GM18499 (cell line): ENCODE data around the gene TMEM258.
A peak's percentile ranks its signal among the peaks of the same experiment; 100 is the strongest.

Source experiments
- ATAC-seq: cut with Tn5 transposase; IDR thresholded peaks from one replicate; pipeline ENCODE4 v1.9.1; 2021; ENCODE audit warnings: moderate number of reproducible peaks; ENCODE audit not compliant: insufficient read depth, unreplicated experiment

TMEM258 gene

DNA sequence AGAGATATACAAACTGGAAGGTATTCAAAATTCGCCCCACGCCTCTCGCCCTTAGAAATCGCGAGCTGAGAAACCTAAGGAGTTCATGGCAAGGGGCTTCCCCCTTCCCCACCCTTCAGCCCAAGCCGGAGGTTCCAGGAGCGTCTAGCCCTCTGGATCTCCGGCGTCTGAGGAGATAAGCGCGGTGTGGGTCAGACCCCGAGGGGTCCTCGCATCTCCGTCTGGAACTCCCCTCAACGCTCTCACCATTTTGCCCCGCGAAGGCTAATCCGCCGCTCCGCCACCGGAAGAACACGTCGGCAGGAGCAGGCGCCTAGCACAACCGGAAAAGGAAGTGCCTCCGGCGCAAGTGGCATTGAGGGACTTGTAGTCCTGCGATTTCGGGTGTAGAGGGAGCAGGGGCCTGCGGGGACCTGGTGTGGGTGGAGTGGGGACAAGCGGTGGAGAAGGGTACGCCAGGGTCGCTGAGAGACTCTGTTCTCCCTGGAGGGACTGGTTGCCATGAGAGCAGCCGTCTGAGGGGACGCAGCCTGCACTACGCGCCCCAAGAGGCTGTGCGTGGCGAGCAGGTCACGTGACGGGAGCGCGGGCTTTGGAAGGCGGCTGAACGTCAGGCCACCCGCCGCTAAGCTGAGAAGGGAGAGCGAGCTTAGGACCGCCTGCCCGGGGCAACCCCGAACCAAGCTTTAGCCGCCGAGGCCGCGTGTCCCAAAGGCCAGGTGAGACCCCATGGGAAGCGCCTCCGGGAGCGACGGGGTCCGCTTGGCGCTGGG lies at the start of gene TMEM258, which contains the start of gene FEN1:
Gene TMEM258, minus strand, starts transcription at position 290 of the 773 bp plus-strand sequence. Its CDS starts 41 bp downstream, at position 249.
Gene FEN1, plus strand, starts transcription at position 602 of the 773 bp plus-strand sequence. CDS start 2,451 bp downstream, outside the sequence.
- ATAC-seq, result peak; percentile 62

DNA sequence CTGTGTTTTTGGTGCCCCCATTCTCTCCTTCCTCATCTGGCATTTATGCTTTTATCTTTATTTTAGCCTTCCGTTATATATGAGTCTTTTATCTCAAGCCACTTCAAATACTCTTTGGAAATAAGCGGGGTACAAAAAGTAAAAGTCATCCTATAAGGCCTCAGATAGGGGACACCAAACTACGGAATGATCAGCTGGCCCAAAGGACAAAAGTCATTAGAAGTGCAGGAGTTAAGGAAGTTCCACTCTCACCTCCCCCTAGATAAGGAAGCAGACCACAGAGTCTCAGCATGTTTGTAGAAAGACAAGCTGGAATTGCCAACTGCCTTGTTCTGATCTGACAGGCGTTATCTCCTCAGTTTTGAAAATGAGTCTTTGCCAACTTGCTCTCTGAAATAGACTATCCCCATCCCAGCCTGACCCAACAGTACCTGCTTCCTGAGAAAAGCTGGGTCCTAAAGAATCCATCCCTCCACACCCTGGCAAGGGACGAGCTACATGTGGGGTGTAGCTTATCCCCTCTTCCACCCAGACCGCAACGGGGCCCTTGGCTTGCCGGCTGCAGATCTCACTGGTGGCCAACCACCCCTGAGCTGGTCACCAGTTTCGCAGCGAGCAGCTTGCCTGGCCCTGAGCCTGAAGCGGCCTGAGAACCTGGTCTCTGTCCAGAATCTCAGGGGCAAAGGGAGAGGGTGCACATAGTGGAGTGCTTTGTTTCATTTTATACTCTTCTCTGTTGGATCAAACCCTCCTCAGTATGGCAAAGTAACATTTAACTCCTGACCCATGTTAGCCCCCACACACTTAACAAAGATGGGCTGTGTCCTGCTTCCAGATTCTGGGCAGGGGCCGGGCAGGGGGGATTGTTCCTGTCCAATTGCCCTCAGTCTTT lies 49.5 kb upstream of the TMEM258 start:
- no peak for ATAC-seq

DNA sequence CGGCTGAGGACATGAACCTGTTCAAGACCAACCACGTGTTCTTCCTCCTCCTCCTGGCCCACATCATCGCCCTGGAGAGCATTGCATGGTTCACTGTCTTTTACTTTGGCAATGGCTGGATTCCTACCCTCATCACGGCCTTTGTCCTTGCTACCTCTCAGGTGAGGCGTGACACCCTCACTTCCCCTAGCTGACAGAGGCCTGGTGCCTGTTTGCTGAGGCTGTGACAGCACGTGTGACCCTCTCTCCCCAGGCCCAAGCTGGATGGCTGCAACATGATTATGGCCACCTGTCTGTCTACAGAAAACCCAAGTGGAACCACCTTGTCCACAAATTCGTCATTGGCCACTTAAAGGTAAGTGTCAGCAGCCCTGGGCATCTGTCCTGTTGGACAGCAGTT lies 48.0 kb upstream of the TMEM258 start:
- ATAC-seq, result no peak

DNA sequence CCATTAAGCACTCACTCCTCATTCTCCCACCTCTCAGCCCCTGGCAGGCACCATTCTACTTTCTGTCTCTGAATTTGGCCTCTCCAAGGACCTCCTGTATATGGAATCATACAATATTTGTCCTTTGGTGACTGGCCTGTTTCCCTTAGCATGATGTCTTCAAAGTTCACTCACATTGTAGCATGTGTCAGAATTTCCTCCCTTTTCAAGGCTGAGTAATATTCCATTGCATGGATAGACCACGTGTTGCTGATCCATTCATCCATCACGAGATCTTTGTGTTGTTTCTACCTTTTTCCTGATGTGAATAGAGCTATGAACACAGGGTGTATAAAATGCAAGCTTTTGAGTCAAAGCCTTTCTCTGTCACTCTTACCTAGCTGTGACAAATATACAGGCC lies 47.3 kb upstream of the TMEM258 start:
- ATAC-seq, result no peak

DNA sequence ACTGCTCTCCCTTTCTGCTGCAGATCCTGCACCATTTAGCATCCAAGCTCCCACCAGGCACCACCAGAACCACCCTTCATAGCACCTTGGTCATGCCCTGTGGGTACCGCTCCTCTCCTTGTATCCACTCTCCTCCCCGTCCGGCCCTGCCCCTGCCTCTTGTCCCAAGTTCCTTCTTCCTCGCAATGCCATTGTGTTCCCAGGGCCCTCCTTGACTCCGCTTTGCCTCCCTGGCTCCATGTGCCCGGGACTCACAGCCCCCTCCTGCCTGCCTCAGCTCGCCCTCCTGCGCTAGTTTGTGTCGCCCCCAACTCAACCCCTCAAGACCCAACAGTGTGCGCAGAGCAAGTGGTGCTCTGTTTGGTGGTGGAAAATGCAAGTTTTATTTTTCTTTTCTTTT lies 46.5 kb upstream of the TMEM258 start:
- no peak for ATAC-seq

DNA sequence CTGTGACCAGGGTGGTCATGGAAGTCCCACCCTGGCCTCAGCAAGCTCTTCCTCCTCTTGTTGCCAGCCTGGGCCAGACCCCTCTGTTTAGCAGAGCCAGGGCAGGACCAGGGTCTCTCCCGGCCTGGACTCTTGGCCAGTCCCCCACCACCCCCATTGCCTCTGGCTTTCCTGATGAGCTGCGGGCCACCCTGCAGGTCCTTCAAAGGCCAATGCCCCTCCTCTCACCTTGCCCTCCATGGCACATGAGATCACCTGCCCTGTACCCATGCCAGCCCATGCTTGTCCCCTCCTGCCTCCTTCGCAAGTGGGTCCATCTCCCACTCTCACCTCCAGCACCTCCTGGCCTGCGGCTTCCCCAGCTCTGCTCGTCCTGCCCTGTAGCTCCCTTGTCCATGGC lies 46.1 kb upstream of the TMEM258 start:
- ATAC-seq, result no peak

DNA sequence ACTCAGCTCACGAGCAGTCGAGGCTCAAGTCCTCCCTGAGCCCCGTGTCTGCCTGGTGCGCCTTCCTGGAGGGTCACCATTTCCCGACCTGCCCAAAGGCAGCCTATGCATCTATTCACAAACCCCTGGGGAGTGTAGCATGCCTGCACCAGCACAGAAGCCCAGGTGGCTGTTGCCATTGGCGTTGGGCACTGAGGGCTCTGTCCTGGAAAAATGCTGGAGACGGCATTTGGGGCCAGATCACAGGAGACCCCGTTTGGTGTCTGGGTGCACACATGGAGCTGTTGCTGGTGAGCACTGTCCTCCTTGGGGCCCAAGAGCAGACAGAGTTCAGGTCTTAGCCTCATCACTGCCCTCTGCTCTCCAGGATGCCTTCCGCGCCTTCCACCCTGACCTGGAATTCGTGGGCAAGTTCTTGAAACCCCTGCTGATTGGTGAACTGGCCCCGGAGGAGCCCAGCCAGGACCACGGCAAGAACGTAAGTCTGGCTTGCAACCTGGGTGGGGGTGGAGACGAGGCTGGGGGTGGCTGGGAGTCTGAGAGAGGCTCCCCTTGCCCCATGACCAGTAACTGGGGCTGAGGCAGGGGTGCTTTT lies 45.1 kb upstream of the TMEM258 start:
- no peak for ATAC-seq

DNA sequence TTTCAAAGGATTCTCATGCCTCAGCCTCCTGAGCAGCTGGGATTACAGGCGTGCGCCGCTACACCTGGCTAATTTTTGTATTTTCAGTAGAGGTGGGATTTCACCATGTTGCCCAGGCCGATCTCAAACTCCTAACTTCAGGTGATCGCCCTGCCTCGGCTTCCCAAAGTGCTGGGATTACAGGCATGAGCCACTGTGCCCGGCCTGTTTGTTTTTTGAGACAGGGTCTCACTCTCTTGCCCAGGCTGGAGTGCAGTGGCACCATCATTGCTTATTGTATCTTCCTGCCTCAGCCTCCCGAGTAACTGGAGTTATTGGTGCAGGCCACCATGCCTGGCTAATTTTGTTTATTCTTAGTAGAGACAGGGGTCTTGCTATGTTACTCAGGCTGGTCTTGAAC lies 43.8 kb upstream of the TMEM258 start:
- ATAC-seq, result no peak

DNA sequence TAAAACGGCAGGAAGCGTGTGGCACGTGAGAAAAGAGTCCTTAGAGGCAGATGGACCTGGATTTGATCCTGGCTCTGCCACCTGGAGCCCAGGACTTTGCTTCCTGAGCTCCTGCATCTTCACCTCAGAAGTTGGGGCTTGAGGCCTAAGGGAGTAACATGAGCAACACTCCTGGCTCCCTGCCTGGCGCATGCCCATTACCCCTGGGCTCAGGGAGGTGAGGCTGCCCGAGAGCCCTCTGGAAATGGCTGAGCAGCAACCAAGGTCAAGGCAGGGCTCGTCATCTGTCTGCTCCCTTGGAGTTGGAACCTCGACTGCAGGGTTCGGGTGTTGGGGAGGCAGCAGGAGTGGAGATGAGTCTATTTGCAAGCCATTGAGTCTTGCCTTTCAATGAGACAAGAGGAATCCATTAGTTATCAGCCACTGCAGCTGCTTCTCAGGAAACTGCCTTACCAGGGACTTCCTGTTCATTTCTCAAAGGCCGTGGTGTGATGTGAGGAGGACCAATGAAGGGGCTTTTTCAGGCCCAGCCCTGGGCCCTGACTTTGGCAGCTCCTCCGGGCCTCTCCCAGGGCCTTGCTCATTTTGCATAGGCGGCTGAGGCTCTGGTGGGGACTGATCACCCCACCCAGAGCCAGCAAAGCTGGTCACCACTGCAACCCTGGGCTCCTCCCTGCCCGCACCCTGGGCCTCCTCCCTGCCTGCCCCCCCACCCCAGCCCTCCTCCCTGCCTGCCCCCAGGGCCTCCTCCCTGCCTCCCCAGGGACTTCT lies 42.1 kb upstream of the TMEM258 start:
- peak; percentile 74 for ATAC-seq

DNA sequence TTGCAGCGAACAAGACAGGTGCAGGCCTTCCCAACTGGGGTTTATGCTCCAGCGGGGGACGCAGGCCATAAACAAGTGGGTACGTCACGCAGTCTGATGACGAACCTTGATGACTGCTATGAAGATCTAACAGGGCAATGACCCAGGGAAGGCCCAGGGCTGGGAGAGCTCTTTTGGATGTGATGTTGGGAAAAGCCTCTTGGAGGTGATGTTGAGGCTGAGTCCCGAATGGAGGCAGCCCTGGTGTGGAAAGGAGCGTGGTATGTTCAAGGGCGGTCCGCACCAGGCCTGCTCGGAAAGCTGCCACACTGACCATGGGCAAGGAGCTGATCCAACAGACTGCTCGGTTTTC lies 41.5 kb upstream of the TMEM258 start:
- ATAC-seq, result no peak

DNA sequence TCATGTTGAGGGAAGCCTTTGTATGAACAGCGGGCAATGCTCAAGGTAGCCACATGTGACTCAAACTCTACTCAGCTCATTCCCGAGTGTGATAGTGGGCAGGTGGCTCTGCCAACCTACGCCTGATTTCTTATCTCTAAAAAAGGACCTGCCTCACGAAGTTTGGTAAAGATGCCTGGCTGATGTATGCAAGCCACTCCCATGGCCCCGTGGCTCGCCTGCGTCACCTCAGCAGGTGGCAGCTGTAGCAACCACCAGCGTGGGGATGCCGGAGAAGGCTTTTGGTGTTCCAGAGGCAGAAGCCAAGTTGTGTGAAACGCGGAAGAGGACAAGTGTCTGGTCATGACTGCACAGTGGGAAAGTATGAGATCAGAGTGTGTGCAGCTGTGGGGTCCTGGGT lies 41.1 kb upstream of the TMEM258 start:
- ATAC-seq, result no peak

DNA sequence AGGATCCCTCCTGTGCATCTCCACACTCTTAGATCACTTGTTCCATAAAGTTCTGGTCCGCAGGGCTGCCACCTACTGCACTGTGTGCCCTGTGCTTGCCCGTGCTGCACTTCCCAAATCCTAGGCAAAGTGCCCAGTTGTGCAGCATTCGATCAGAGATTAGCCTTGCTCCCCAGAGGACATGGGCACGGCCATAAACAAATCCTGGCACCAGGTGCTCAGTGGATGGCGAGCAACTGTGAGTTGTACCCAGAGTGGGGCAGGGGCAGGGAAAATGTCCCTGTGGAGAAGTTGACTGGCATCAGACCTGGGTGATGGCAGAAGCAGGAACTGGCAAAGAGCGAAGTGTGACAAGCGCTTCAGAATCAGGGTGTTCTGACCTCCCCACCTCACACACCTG lies 40.4 kb upstream of the TMEM258 start:
- ATAC-seq, result no peak

DNA sequence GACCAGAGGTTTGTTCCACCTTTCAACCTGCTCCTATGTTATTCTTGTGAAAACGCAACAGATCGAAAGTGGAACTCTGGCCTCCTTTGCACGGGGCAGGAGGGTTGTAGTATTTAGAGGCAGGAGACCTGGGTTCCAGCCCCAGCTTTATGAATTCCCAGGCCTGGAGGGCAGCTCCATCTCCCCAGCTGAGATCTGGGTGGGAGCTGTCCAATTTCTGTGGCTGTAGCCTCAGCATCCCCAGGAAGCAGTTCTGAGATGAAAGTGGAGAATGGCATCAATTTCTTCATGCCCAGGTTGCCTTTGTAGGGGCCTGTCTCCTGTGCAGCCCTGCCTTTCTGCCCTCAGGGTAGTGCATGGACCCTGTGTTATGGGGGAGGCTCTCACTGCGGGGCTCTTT lies 39.8 kb upstream of the TMEM258 start:
- no peak for ATAC-seq

DNA sequence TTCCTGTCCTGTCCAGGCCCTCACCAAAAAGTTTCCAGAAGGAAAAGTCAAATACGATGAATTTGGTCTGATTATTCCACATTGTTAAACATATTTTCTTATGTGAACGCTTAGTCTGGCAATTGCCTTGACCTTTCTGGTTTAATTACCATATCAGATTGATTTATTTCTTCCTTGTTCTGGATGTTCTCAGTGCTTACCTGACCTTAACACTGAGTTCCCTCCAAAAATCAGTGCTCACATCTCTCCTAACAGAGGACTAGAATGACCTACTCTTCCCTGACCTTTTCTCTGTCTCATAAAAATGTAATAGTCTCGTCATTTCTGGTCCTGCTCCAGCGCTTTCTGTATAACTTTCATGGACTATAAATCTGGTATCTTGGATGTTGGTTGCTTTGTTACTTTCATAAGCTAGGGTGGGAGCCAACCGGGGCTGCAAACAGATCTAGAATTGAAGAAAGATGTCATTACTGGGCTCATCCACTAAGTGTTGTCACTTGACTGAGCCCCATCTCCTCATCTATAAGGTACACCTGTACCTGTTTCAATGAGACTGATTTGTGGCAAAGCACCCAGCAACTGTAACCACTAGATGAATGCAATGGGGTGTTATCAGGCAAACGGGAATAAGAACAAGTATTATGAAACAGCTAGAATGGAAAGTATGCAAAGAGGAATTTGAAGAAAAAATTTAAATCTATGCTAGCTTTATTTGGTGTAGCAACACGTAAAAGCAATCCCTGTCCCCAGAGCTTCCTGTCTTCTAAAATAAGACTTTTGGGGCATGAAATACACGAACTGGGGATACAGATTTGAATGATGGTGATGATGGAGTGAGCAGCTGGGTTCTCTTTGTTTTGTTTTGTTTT lies 38.1 kb upstream of the TMEM258 start:
- ATAC-seq, result no peak

DNA sequence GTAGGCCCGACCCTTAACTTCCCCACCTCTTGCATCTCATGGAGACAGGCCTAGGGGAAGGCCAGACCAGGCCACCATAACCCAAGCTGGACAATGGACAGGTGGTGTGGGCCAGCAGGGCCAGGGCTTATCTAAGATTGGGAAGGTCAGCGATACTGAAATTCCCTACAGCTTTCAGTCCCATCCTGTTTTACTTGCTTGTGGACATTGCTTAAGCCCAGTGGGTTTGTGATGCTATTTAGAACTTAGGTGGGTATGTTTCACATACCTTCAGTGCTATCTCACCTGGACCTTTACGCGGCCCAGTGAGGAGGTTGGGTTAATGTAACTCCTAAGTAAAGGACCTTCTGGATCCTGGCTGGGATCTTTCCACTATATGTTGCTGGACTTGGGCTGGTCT lies 37.4 kb upstream of the TMEM258 start:
- no peak for ATAC-seq

DNA sequence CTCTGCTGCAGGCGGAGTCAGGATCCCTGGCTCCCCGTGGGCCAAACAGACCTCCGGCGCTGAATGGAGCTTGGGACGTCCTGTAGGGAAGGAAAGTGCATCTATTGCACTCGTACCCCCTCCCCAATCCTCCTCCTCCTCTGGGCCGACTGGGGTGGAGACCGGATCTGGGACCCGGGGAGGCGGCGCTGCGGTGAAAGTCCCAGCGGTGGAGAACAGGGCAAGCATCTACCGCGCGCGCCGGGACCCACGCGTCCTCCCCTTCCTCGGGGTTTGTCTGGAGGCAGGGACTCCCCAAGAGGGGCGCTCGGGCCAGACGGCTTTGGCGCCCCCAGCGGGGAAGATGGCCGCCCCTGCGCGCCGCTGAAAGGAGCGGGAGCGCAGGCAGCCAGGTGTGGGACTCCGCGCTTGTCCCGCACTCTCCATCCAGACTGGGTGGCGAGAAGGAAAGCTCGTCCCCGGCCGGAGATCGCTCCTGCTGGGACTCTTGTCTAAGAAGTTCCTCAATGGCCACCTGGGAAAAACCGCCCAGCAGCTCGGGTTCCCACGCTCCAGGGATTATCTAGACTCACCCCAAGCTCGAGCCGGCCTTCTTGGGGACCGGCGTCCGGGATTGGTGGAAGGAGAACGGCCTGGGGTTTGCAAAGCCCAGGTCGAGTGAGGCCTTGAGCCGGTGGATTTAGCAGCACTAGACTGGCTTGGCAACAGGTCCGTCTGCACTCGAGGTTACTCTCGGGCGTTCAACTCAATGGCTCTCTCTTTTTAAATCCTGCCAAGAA lies 36.4 kb upstream of the TMEM258 start:
- no peak for ATAC-seq

DNA sequence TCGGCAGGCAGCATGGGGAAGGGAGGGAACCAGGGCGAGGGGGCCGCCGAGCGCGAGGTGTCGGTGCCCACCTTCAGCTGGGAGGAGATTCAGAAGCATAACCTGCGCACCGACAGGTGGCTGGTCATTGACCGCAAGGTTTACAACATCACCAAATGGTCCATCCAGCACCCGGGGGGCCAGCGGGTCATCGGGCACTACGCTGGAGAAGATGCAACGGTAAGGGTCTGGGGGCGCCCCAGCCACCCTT lies 35.9 kb upstream of the TMEM258 start:
- no peak for ATAC-seq

DNA sequence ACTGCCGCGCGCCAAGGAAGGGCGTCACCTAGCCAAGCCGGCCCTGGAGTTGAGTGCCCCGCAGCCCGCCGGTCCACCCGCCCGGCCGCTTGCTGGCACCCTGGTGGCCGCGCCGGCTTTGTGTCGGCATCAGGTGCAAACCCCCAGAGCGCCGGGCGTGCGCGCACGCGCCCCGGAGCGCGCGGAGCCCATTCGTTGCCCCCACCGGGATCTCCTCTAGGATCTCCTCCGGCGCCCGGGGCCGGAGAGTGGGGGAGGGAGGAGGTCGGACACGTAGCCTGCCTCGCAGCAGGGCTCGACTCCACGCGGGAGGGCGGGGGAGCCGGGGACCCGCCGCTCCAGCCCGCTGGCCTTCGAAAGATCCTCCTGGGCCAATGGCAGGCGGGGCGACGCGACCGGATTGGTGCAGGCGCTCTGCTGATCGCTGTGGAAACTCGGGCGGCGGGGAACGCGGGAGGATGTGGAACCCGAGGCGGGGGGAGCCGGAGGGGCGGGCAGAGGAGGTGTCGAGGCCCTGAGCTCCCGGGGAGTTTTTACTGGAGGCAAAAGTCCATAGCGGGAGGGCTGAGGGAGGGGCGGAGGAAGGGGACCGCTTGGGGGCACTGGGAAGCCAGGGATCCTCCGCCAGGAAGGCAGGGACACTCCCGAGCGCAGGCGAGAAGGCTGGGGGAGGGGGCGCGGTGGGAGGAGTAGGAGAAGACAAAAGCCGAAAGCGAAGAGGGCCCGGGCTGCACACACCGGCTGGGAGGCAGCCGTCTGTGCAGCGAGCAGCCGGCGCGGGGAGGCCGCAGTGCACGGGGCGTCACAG lies 35.4 kb upstream of the TMEM258 start, which contains the start of gene FADS2:
Gene FADS2, plus strand, starts transcription at position 730 of the 808 bp plus-strand sequence. CDS start 91 bp downstream, outside the sequence.
- no peak for ATAC-seq
